DMS114 treated with DMSO at 0.1 percent for 48 hours (cell line): Measurements from ENCODE around the gene MYBBP1A.

Experiments used
- DNase-seq: peaks from one replicate; lab custom pipeline; 2025; ENCODE audit not compliant: unreplicated experiment; lab: John Stamatoyannopoulos, UW

MYBBP1A gene

GRCh38 chr17:4572131-4572530 lies 16.9 kb upstream of the MYBBP1A start:
- DNase-seq = no peak

GRCh38 chr17:4569591-4569990 lies 14.4 kb upstream of the MYBBP1A start:
- no peak for DNase-seq

GRCh38 chr17:4566785-4567184 lies 11.6 kb upstream of the MYBBP1A start:
- DNase-seq = peak; percentile 51

- DNase-seq = peak; percentile 78
Observed at GRCh38 chr17:4565209-4566141, 10.3 kb upstream of the MYBBP1A start.

GRCh38 chr17:4562015-4562969 lies 7.1 kb upstream of the MYBBP1A start:
- no peak for DNase-seq

GRCh38 chr17:4560837-4561256 lies 5.7 kb upstream of the MYBBP1A start:
- DNase-seq = no peak

GRCh38 chr17:4560421-4560820 lies 5.2 kb upstream of the MYBBP1A start, which contains the start of gene GGT6:
Gene GGT6, minus strand, starts transcription at chr17:4560577. Its CDS starts 56 bp downstream, at chr17:4560521.
- no peak for DNase-seq

GRCh38 chr17:4559966-4560365 lies 4.8 kb upstream of the MYBBP1A start:
- DNase-seq = no peak

- DNase-seq = no peak
Observed at GRCh38 chr17:4559139-4559791, 4.1 kb upstream of the MYBBP1A start.

- DNase-seq = no peak
Observed at GRCh38 chr17:4558347-4558971, 3.3 kb upstream of the MYBBP1A start.

- DNase-seq = no peak
Observed at GRCh38 chr17:4557626-4558346, 2.6 kb upstream of the MYBBP1A start.

GRCh38 chr17:4556996-4557395 lies 1.8 kb upstream of the MYBBP1A start:
- no peak for DNase-seq

GRCh38 chr17:4555873-4556759 lies 932 bp upstream of the MYBBP1A start:
- DNase-seq = no peak

GRCh38 chr17:4554441-4554996 lies 665 bp downstream of the MYBBP1A start:
- no peak for DNase-seq

- no peak for DNase-seq
Observed at GRCh38 chr17:4553669-4554068, 1.5 kb downstream of the MYBBP1A start.

- no peak for DNase-seq
Observed at GRCh38 chr17:4551796-4552525, 3.2 kb downstream of the MYBBP1A start.

- peak; percentile 10 for DNase-seq
Observed at GRCh38 chr17:4551141-4551540, 4.0 kb downstream of the MYBBP1A start.

GRCh38 chr17:4550534-4551039 lies 4.6 kb downstream of the MYBBP1A start:
- DNase-seq = no peak
